ENCODE measurements around the gene NRL.

DNA sequence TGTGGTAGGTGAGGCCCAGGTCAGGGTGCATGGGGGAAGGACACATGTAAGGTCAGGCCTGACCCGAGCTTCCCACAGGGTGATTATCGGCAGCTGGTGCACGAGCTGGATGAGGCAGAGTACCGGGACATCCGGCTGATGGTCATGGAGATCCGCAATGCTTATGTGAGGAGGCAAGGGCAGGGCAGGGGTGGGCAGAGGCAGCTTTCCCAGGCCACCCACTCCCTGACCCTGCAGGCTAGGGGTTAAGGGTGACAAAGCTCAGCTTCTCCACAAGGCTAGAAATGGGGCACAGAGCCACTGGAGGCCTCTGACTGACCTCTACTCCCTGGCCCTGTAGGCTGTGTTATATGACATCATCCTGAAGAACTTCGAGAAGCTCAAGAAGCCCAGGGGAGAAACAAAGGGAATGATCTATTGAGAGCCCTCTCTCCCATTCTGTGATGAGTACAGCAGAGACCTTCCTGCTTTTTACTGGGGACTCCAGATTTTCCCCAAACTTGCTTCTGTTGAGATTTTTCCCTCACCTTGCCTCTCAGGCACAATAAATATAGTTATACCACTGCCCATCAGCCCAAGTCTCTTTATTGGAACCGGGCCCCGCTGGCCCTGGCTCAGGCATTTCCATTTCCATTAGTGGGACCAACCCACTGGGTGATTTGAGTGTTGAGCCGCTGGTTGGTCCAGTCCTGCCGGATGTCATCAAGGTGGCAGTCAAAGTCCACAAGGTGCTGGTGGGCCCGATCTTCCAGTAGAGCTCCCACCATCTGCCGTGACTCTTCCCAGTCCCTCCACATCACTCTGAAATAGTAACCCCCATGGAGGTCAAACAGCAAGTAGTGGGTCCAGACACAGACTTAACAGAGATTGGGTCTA lies 23.9 kb upstream of the NRL start:
- TF ChIP-seq EZH2 (IDR thresholded peaks at IDR 0.05; ENCODE audit: insufficient read depth, poor library complexity, severe bottlenecking) (no peak), EZH2phosphoT487 (IDR thresholded peaks at IDR 0.05; ENCODE audit: insufficient read depth, low read depth) (no peak)
